Thoracic aorta (tissue), 2 donors: ENCODE measurements around the gene CCL8. TPM values are rescaled to one million over a fixed set of nuclear protein-coding genes. Genes with fewer than 3 reads are reported as not detected.

Experiments
- ATAC-seq: fragments of 150-250 bp; one replicate; pipeline ENCODE4 v1.8.0; 2017; ENCODE audit warnings: low read depth; ENCODE audit not compliant: insufficient number of reproducible peaks, low FRiP score
- DNase-seq: peaks from one replicate; pipeline ENCODE4 v3.0.0-alpha.2; 2020; ENCODE audit warnings: low spot score
- H3K27ac ChIP-seq, 2 donors: fragments of 200-600 bp; sonication (generic); 1 replicate in 1 of 2; 2 replicates in 1 of 2; pipeline ENCODE4 v1.5.1; 2016; ENCODE audit warnings: mild to moderate bottlenecking in 2 of 2, moderate library complexity in 2 of 2
- H3K27me3 ChIP-seq: fragments of 200-600 bp; sonication (generic); replicated peaks from 2 replicates; pipeline ENCODE4 v1.6.0; 2016; ENCODE audit warnings: mild to moderate bottlenecking; ENCODE audit not compliant: insufficient read depth
- H3K36me3 ChIP-seq: fragments of 200-600 bp; sonication (generic); one replicate; pipeline ENCODE4 v1.5.1; 2016
- H3K4me1 ChIP-seq, 2 donors: fragments of 200-600 bp; sonication (generic); 1 replicate in 1 of 2; 2 replicates in 1 of 2; pipeline versions ENCODE4 v1.5.1 to v1.6.0; 2016; ENCODE audit warnings: low read depth in 2 of 2, mild to moderate bottlenecking in 1 of 2; ENCODE audit not compliant: control insufficient read depth in 1 of 2
- H3K4me3 ChIP-seq: fragments of 200-600 bp; sonication (generic); 2 replicates; pipeline ENCODE4 v1.5.1; 2016; ENCODE audit warnings: mild to moderate bottlenecking
- H3K9me3 ChIP-seq: fragments of 200-600 bp; sonication (generic); 2 replicates; pipeline ENCODE4 v1.5.1; 2016
- total RNA-seq, 2 donors: library from RNA; depleted of rRNA; stranded (reverse); fragments of >200 nt; gene quantifications; one replicate each; pipeline versions ENCODE4 v1.1.0 to v1.2.3, GENCODE V29; 2016
- TF ChIP-seq, protein P1 (sequence below): fragments of 200-600 bp; sonication (generic); IDR thresholded peaks from one replicate; pipeline ENCODE4 v1.5.1; 2019; ENCODE audit warnings: antibody characterized with exemption

Gene CCL8
- total RNA-seq, 2 donors from 2014 or later = 2.5 to 3.7 TPM

- TF ChIP-seq, protein P1, sequence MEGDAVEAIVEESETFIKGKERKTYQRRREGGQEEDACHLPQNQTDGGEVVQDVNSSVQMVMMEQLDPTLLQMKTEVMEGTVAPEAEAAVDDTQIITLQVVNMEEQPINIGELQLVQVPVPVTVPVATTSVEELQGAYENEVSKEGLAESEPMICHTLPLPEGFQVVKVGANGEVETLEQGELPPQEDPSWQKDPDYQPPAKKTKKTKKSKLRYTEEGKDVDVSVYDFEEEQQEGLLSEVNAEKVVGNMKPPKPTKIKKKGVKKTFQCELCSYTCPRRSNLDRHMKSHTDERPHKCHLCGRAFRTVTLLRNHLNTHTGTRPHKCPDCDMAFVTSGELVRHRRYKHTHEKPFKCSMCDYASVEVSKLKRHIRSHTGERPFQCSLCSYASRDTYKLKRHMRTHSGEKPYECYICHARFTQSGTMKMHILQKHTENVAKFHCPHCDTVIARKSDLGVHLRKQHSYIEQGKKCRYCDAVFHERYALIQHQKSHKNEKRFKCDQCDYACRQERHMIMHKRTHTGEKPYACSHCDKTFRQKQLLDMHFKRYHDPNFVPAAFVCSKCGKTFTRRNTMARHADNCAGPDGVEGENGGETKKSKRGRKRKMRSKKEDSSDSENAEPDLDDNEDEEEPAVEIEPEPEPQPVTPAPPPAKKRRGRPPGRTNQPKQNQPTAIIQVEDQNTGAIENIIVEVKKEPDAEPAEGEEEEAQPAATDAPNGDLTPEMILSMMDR = no peak
- Histone ChIP-seq H3K27ac (no peak within 1 kb of the TSS), H3K27me3 (no peaks in the 10 kb centered on the region), H3K4me1 (no peaks in the 10 kb centered on the region), H3K4me3 (no peak within 1 kb of the TSS), H3K36me3 (no peaks in the 10 kb centered on the region), H3K9me3 (no peaks in the 10 kb centered on the region)
- ATAC-seq (no peak), DNase-seq (no peak)
These were observed 33.9 kb upstream of the CCL8 start, which contains the start of gene CCL11 for GRCh38 chr17:34285286-34285792. Gene CCL11, plus strand, starts transcription at chr17:34285742. Its CDS starts 67 bp downstream, at chr17:34285809.

GRCh38 chr17:34287875-34288274 lies 31.4 kb upstream of the CCL8 start:
- no peak overlapping the region for H3K4me3 ChIP-seq
- H3K9me3 ChIP-seq = no peaks in the 10 kb centered on the region
- H3K27ac ChIP-seq = no peak overlapping the region
- H3K4me1 ChIP-seq = no peaks in the 10 kb centered on the region
- H3K27me3 ChIP-seq = no peaks in the 10 kb centered on the region
- ATAC-seq = no peak
- H3K36me3 ChIP-seq = no peaks in the 10 kb centered on the region
- no peak for DNase-seq
- TF ChIP-seq, protein P1 = no peak

GRCh38 chr17:34290586-34290985 lies 28.6 kb upstream of the CCL8 start:
- no peak for ATAC-seq
- TF ChIP-seq, protein P1 = no peak

GRCh38 chr17:34291721-34292348 lies 27.4 kb upstream of the CCL8 start:
- TF ChIP-seq, protein P1 = no peak
- Histone ChIP-seq H3K27ac (no peak overlapping the region), H3K4me1 (no peaks in the 10 kb centered on the region), H3K27me3 (no peaks in the 10 kb centered on the region), H3K9me3 (no peaks in the 10 kb centered on the region), H3K4me3 (no peak overlapping the region), H3K36me3 (no peaks in the 10 kb centered on the region)
- ATAC-seq (no peak), DNase-seq (no peak)

More at GRCh38 chr17:34290586-34290985, 28.6 kb upstream of the CCL8 start:
- H3K9me3 ChIP-seq = no peaks in the 10 kb centered on the region
- H3K27ac ChIP-seq = no peak overlapping the region
- no peak overlapping the region for H3K4me3 ChIP-seq
- no peaks in the 10 kb centered on the region for H3K27me3 ChIP-seq
- no peak for DNase-seq
- H3K36me3 ChIP-seq = no peaks in the 10 kb centered on the region
- H3K4me1 ChIP-seq = no peaks in the 10 kb centered on the region

DNA sequence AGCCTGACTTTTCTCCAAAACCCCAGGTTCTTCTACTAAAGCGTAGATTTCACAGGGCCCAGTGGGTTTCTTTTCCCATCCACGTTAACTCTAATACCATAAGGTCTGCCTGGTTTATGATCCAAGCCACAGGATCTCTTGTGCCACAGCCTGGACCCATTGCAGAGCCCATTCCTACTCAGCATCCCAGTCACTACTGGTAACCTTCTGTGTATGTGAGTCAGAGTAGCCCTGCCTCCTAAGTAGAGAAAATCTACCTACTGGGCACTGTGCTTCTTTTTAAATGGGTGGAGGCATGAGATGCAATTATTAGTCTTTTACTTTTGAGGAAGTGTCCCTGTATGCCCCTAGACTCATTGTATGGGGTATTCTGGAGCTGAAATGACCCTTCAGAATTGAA lies 20.2 kb upstream of the CCL8 start:
- Histone ChIP-seq H3K4me3 (no peak overlapping the region), H3K9me3 (no peaks in the 10 kb centered on the region), H3K27me3 (no peaks in the 10 kb centered on the region), H3K27ac (no peak overlapping the region), H3K36me3 (no peaks in the 10 kb centered on the region), H3K4me1 (peaks cover 0 to 23% of the 10 kb centered on the region in 2 donors)
- DNase-seq (no peak), ATAC-seq (no peak)
- TF ChIP-seq, protein P1 = no peak
